SK-N-SH (cell line): ENCODE measurements around the gene SLC25A26. TPM values are rescaled to one million over a fixed set of nuclear protein-coding genes. Genes with fewer than 3 reads are reported as not detected.

Experiments used
- CTCF ChIA-PET: fragments of 300-600, 350-600 bp; formaldehyde crosslinking; extraction: SDS; loops from one replicate; lab custom pipeline; 2021; lab: Yijun Ruan, JAX
- POLR2A ChIA-PET: fragments of 350-600 bp; sonication (Branson Sonifier 250); formaldehyde crosslinking; extraction: SDS; loops from one replicate; lab custom pipeline; 2020; ENCODE audit warnings: antibody characterized with exemption, inconsistent platforms; lab: Yijun Ruan, JAX
- DNase-seq: peaks from one replicate; pipeline ENCODE4 v3.0.0; 2012
- H2AFZ ChIP-seq: fragments of 200-600 bp; sonication (generic); 2 replicates; pipeline ENCODE4 v1.8.1; 2016; ENCODE audit warnings: antibody characterized with exemption, mild to moderate bottlenecking, low read depth
- H3F3A ChIP-seq: fragments of 200-600 bp; sonication (generic); replicated peaks from 2 replicates; pipeline ENCODE3; 2016; ENCODE audit warnings: antibody characterized with exemption, mild to moderate bottlenecking; ENCODE audit not compliant: insufficient read depth
- H3K27ac ChIP-seq, 2 experiments: fragments of 200-500 bp in 1 of 2; fragments of 200-600 bp in 1 of 2; sonication (Bioruptor generic) in 1 of 2; sonication (generic), shearing (Covaris generic) in 1 of 2; 2 replicates each; pipeline versions ENCODE4 v1.5.1 to v1.6.1; 2014 to 2016; ENCODE audit warnings: low read depth in 2 of 2, inconsistent platforms in 1 of 2, low read length in 1 of 2, mild to moderate bottlenecking in 1 of 2, mixed read lengths in 1 of 2
- H3K27me3 ChIP-seq: fragments of 200-600 bp; sonication (generic), shearing (Covaris generic); 2 replicates; pipeline ENCODE4 v1.6.1; 2016; ENCODE audit warnings: mixed run types; ENCODE audit not compliant: insufficient read depth
- H3K36me3 ChIP-seq, 2 experiments: fragments of 200-500 bp in 1 of 2; fragments of 200-600 bp in 1 of 2; sonication (Bioruptor generic) in 1 of 2; sonication (generic) in 1 of 2; replicated peaks in 1 of 2; 2 replicates each; pipeline versions ENCODE3 to v1.5.1; 2014 to 2016; ENCODE audit warnings: low read length in 1 of 2, mild to moderate bottlenecking in 1 of 2; ENCODE audit not compliant: insufficient read depth in 2 of 2, control insufficient read depth in 1 of 2
- H3K4me1 ChIP-seq, 2 experiments: fragments of 200-500 bp in 1 of 2; fragments of 200-600 bp in 1 of 2; sonication (Bioruptor generic) in 1 of 2; sonication (generic), shearing (Covaris generic) in 1 of 2; 2 replicates each; pipeline versions ENCODE4 v1.5.1 to v1.6.1; 2014 to 2016; ENCODE audit warnings: low read depth in 1 of 2, low read length in 1 of 2, mixed run types in 1 of 2; ENCODE audit not compliant: insufficient read depth in 2 of 2, control insufficient read depth in 1 of 2
- H3K4me2 ChIP-seq: fragments of 200-600 bp; sonication (generic), shearing (Covaris generic); 2 replicates; pipeline ENCODE4 v1.6.1; 2017; ENCODE audit warnings: mixed run types
- H3K4me3 ChIP-seq, 2 experiments: fragments of 200-500 bp in 1 of 2; fragments of 200-600 bp in 1 of 2; sonication (Bioruptor generic) in 1 of 2; sonication (generic), shearing (Covaris generic) in 1 of 2; 2 replicates each; pipeline versions ENCODE4 v1.5.1 to v1.8.1; 2014 to 2016; ENCODE audit warnings: low read depth in 2 of 2, inconsistent platforms in 1 of 2, low read length in 1 of 2, mild to moderate bottlenecking in 1 of 2, mixed read lengths in 1 of 2, moderate library complexity in 1 of 2
- H3K79me2 ChIP-seq: fragments of 200-600 bp; sonication (generic); 2 replicates; pipeline ENCODE4 v1.8.1; 2017; ENCODE audit warnings: mild to moderate bottlenecking; ENCODE audit not compliant: insufficient read depth
- H3K9ac ChIP-seq: fragments of 200-600 bp; sonication (generic); 2 replicates; pipeline ENCODE4 v1.6.1; 2017; ENCODE audit warnings: mixed run types
- H3K9me2 ChIP-seq: fragments of 200-600 bp; sonication (generic); 2 replicates; pipeline ENCODE4 v1.6.1; 2017; ENCODE audit warnings: mixed run types
- H3K9me3 ChIP-seq: fragments of 200-600 bp; sonication (generic); 2 replicates; pipeline ENCODE4 v1.6.1; 2017; ENCODE audit warnings: mixed run types, mild to moderate bottlenecking, moderate library complexity
- H4K20me1 ChIP-seq: fragments of 200-600 bp; sonication (generic); 2 replicates; pipeline ENCODE4 v1.6.1; 2017; ENCODE audit warnings: mild to moderate bottlenecking, mixed run types; ENCODE audit not compliant: insufficient read depth
- CTCF ChIP-seq: fragments of 200-600 bp; sonication (generic); IDR thresholded peaks from 2 replicates; pipeline ENCODE4 v1.6.1; 2017; ENCODE audit warnings: antibody characterized with exemption, mild to moderate bottlenecking, moderate library complexity
- EP300 ChIP-seq, 2 experiments: IDR thresholded peaks; 2 replicates each; pipeline versions ENCODE4 v1.4.0 to v1.6.1; 2012; ENCODE audit warnings: borderline replicate concordance in 1 of 2, low read depth in 1 of 2, low read length in 1 of 2
- GABPA ChIP-seq: IDR thresholded peaks from 2 replicates; pipeline ENCODE4 v1.4.0; 2012; ENCODE audit warnings: low read depth, mild to moderate bottlenecking
- JUND ChIP-seq: IDR thresholded peaks from 2 replicates; pipeline ENCODE4 v1.4.0; 2012
- NRF1 ChIP-seq: IDR thresholded peaks from 2 replicates; pipeline ENCODE4 v1.6.1; 2012; ENCODE audit warnings: low read depth, mild to moderate bottlenecking, low read length
- RCOR1 ChIP-seq: fragments of 150-350 bp; IDR thresholded peaks from 2 replicates; pipeline ENCODE4 v1.6.1; 2017; ENCODE audit warnings: antibody characterized with exemption, low read length
- REST ChIP-seq: IDR thresholded peaks from 2 replicates; pipeline ENCODE4 v1.6.1; 2012; ENCODE audit warnings: mild to moderate bottlenecking, low read depth, low read length, moderate library complexity
- RFX5 ChIP-seq: IDR thresholded peaks from 2 replicates; pipeline ENCODE4 v1.6.1; 2012; ENCODE audit warnings: mild to moderate bottlenecking, improper control_type of control experiment, low read length
- SMC3 ChIP-seq: IDR thresholded peaks from 2 replicates; pipeline ENCODE4 v1.6.1; 2012; ENCODE audit warnings: low read depth, low read length, improper control_type of control experiment
- TCF12 ChIP-seq: IDR thresholded peaks from 2 replicates; pipeline ENCODE4 v1.4.0; 2012
- USF2 ChIP-seq: fragments of 150-350 bp; IDR thresholded peaks from 2 replicates; pipeline ENCODE4 v1.6.1; 2017; ENCODE audit warnings: antibody characterized with exemption, low read length, low read depth, borderline replicate concordance
- YY1 ChIP-seq: IDR thresholded peaks from 2 replicates; pipeline ENCODE4 v1.4.0; 2012; ENCODE audit warnings: low read depth, mild to moderate bottlenecking
- WGBS: methylation state at CpG from one replicate; pipeline ENCODE4 v1.1.6; 2017; ENCODE audit warnings: low lambda C conversion rate; 5-methylcytosine and 5-hydroxymethylcytosine counted together
- polyA plus RNA-seq, 3 experiments: library from polyadenylated mRNA; depleted of rRNA; stranded (reverse); fragments of >200 nt; gene quantifications; 2 replicates each; pipeline ENCODE4 v1.2.3, GENCODE V29; 2012
- TF ChIP-seq, protein P1 (sequence below): IDR thresholded peaks from 2 replicates; pipeline ENCODE4 v1.4.0; 2012; ENCODE audit warnings: low read depth

Gene SLC25A26
- polyA plus RNA-seq, 1 of the 3 experiments (the other 2 are of a cell fraction), result 31.8 TPM

DNA sequence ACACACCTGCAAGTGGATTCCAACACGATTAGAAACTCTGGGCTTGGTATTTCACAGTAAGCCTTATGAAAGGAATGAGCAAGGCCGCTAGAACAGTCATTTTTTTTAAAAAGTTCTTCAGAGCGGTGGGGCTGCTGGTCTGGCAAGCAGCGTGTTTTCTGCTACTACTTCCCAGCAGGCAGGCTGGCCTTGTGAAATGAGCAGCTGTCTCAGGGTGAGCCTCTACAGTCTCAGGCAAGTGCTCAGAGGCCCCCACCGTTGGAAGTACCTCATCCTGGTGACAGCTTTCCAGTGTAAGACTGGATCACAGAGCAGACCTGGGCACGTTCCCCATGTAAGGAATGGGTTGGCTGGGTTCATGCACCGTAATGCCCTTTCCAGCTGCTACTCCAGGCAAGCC lies 160.8 kb downstream of the SLC25A26 start:
- peaks cover 0 to 45% of the 10 kb centered on the region in 2 experiments for H3K36me3 ChIP-seq
- H3K4me3 ChIP-seq, result no peak overlapping the region
- DNase-seq, result no peak
- no peak overlapping the region for H3K9ac ChIP-seq
- no peaks in the 10 kb centered on the region for H3K79me2 ChIP-seq
- H3K27me3 ChIP-seq, result no peaks in the 10 kb centered on the region
- H2AFZ ChIP-seq, result no peak overlapping the region
- 92% methylated on average over 6 of the region's 7 CpGs for WGBS
- ChIA-PET POLR2A (no interaction called here), CTCF (interaction anchor here (1.4 to 2.7 kb wide), 2 partner anchors 26 to 434 kb away, joined by 3 to 9 read pairs; no protein-coding TSS in a partner anchor)
- H3K9me3 ChIP-seq, result no peaks in the 10 kb centered on the region
- peaks cover 0 to 8% of the 10 kb centered on the region in 2 experiments; a peak in 1 of 4 replicates for H3K4me1 ChIP-seq
- H4K20me1 ChIP-seq, result no peaks in the 10 kb centered on the region
- H3K4me2 ChIP-seq, result no peak overlapping the region
- H3K27ac ChIP-seq, result no peak overlapping the region
- TF ChIP-seq RFX5, result no peak
- TF ChIP-seq TCF12, result no peak
- TF ChIP-seq JUND, result no peak
- TF ChIP-seq GABPA, result no peak
- no peak for TF ChIP-seq USF2
- no peak for TF ChIP-seq EP300 (IDR thresholded peaks at IDR 0.05; ENCODE audit: borderline replicate concordance in 1 of 2, low read depth in 1 of 2, low read length in 1 of 2)
- no peak for TF ChIP-seq NRF1
- TF ChIP-seq REST, result no peak
- no peak for TF ChIP-seq YY1
- TF ChIP-seq, all 33 proteins: peak for 0
- no peaks in the 10 kb centered on the region for H3F3A ChIP-seq
- H3K9me2 ChIP-seq, result no peaks in the 10 kb centered on the region

GRCh38 chr3:66382142-66382541 lies 161.3 kb downstream of the SLC25A26 start:
- ChIA-PET CTCF (interaction anchor here (2.7 kb wide), 1 partner anchor 26 kb away, joined by 9 read pairs; no protein-coding TSS in a partner anchor), POLR2A (no interaction called here)
- no peaks in the 10 kb centered on the region for H3F3A ChIP-seq
- no peak overlapping the region for H3K4me2 ChIP-seq
- H3K4me3 ChIP-seq, result no peak overlapping the region
- peaks cover 0 to 45% of the 10 kb centered on the region in 2 experiments for H3K36me3 ChIP-seq
- H3K9ac ChIP-seq, result no peak overlapping the region
- no peaks in the 10 kb centered on the region for H3K9me2 ChIP-seq
- no peak for DNase-seq
- 98% methylated on average over 10 of the region's 10 CpGs for WGBS
- no peaks in the 10 kb centered on the region for H4K20me1 ChIP-seq
- H3K27ac ChIP-seq, result no peak overlapping the region
- H3K9me3 ChIP-seq, result no peaks in the 10 kb centered on the region
- no peak for TF ChIP-seq SMC3
- TF ChIP-seq, protein P1, sequence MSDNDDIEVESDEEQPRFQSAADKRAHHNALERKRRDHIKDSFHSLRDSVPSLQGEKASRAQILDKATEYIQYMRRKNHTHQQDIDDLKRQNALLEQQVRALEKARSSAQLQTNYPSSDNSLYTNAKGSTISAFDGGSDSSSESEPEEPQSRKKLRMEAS, result no peak
- no peak for TF ChIP-seq CTCF
- no peak for TF ChIP-seq RCOR1
- H2AFZ ChIP-seq, result no peak overlapping the region
- H3K27me3 ChIP-seq, result no peaks in the 10 kb centered on the region
- peaks cover 0 to 8% of the 10 kb centered on the region in 2 experiments; a peak in 1 of 4 replicates for H3K4me1 ChIP-seq
- H3K79me2 ChIP-seq, result no peaks in the 10 kb centered on the region
